Measurements from ENCODE around the gene RFC4. TPM values are rescaled to one million over a fixed set of nuclear protein-coding genes. Genes with fewer than 3 reads are reported as not detected.

Gene RFC4
- total and polyA plus RNA-seq, 2 donors (not counting 3 experiments of a cell fraction or from before 2014, with no cell fraction given), result 6.2 to 33.7 TPM

- dilution Hi-C loops (cut with MboI; ENCODE audit: extremely low pct_ligation_motif_present, low sequenced_read_pairs), result no loop called here
- Histone ChIP-seq H3K9me1 (replicated peaks; ENCODE audit: control insufficient read depth, extremely low read depth, insufficient read depth, low read length) (no peaks in the 10 kb centered on the region), H4K20me1 (replicated peaks; ENCODE audit: control insufficient read depth, extremely low read depth, insufficient read depth, low read length) (peaks cover 15% of the 10 kb centered on the region), H3K9ac (replicated peaks; ENCODE audit: extremely low read depth, insufficient read depth, low read length) (peak overlapping the region; percentile 99), H3K79me2 (ENCODE audit: control insufficient read depth, insufficient read depth, low read length) (peaks cover 51% of the 10 kb centered on the region), H3K4me2 (ENCODE audit: insufficient read depth, low read length) (peak overlapping the region; percentile 93), H2AFZ (ENCODE audit: low read depth, low read length) (no peak overlapping the region), H3K27me3 (ENCODE audit: control insufficient read depth in 2 of 2, insufficient read depth in 2 of 2, low read length in 2 of 2) (no peaks in the 10 kb centered on the region), H3K27ac (ENCODE audit: insufficient read depth, low read depth, low read length) (peak overlapping the region; percentile 93), H3K4me1 (ENCODE audit: control insufficient read depth, extremely low read depth, insufficient read depth, low read length) (peaks cover 26% of the 10 kb centered on the region), H3K4me3 (replicated peaks in 1 of 3; ENCODE audit: insufficient read depth in 1 of 3, low read depth in 1 of 3, low read length in 3 of 3) (peak overlapping the region; percentile 38 to 85 (median 72)), H3K9me3 (replicated peaks; ENCODE audit: control insufficient read depth, insufficient read depth, low read length) (no peaks in the 10 kb centered on the region), H3K36me3 (ENCODE audit: control insufficient read depth in 2 of 2, extremely low read depth in 1 of 2, insufficient read depth in 2 of 2, low read length in 2 of 2) (peaks cover 38 to 42% of the 10 kb centered on the region in 2 experiments)
- ChIA-PET POLR2A (interaction anchor here (1.0 to 2.8 kb wide), 6 partner anchors 12 to 214 kb away, joined by 3 to 29 read pairs (median 12); partner anchors contain the start of gene DNAJB11), CTCF (interaction anchor here (2.9 to 3.1 kb wide), 2 partner anchors 168 to 170 kb away, joined by 10 to 12 read pairs; no protein-coding TSS in a partner anchor)
- FAIRE-seq (no peak), DNase-seq (ENCODE audit: low read depth, low spot score) (no peak)
- TF ChIP-seq POLR2A (IDR thresholded peaks at IDR 0.05; ENCODE audit: low read depth, low read length), result no peak
- no peak for TF ChIP-seq POLR2AphosphoS5 (IDR thresholded peaks at IDR 0.05; ENCODE audit: insufficient read depth, low read depth, low read length)
- no peak for TF ChIP-seq FOS (IDR thresholded peaks at IDR 0.05; ENCODE audit: borderline replicate concordance, insufficient read depth, low read length)
- no peak for TF ChIP-seq GATA2 (IDR thresholded peaks at IDR 0.05; ENCODE audit: insufficient read depth, insufficient read length, low read depth, low read length)
- no peak for TF ChIP-seq JUN (IDR thresholded peaks at IDR 0.05; ENCODE audit: borderline replicate concordance, insufficient read depth, insufficient read length, low read depth)
- no peak for TF ChIP-seq MYC (IDR thresholded peaks at IDR 0.05; ENCODE audit: low read depth, low read length)
- no peak for TF ChIP-seq EZH2 (IDR thresholded peaks at IDR 0.05; ENCODE audit: borderline replicate concordance, low read depth, low read length, severe bottlenecking)
- no peak for TF ChIP-seq CTCF (IDR thresholded peaks at IDR 0.05; ENCODE audit: extremely low read depth in 1 of 2, insufficient read depth in 1 of 2, low read depth in 1 of 2, low read length in 2 of 2)
- TF ChIP-seq MAX (IDR thresholded peaks at IDR 0.05; ENCODE audit: insufficient read depth, insufficient read length), result no peak
- intact Hi-C loops (cut with micrococcal nuclease), result loop anchor here (5.0 to 10.0 kb wide), 3 partner anchors 147 to 800 kb away; partner anchors contain the start of genes ETV5 and ST6GAL1
- BruUV-seq (replicated peaks), result no TSS peak
Observed at GRCh38 chr3:186784820-186785494, 21.3 kb downstream of the RFC4 start.

Measured in endothelial cell of umbilical vein (primary cell).